Heart left ventricle (tissue), 16 donors: Measurements from ENCODE around the gene PDZD7. TPM values are rescaled to one million over a fixed set of nuclear protein-coding genes. Genes with fewer than 3 reads are reported as not detected.
A peak's percentile ranks its signal among the peaks of the same experiment; 100 is the strongest.

Source experiments
- ATAC-seq, 4 donors: fragments of 200-7000 bp; cut with Tn5 transposase; one replicate each; pipeline ENCODE4 v1.9.1; 2020 to 2022; ENCODE audit warnings: moderate library complexity in 4 of 4, mild to moderate bottlenecking in 3 of 4, moderate number of reproducible peaks in 1 of 4
- DNase-seq, 5 donors: peaks; one replicate each; pipeline ENCODE4 v3.0.0-alpha.2; 2020
- H3K27ac ChIP-seq, 12 donors: fragments of 200-600 bp; sonication (generic) in 4 of 12; one replicate each; pipeline versions ENCODE4 v1.5.0 to v1.8.0; 2016 to 2022; ENCODE audit warnings: mild to moderate bottlenecking in 2 of 12
- H3K27me3 ChIP-seq, 9 donors: fragments of 200-600 bp; sonication (generic) in 2 of 9; one replicate each; pipeline versions ENCODE4 v1.5.1 to v1.8.0; 2016 to 2022; ENCODE audit warnings: mild to moderate bottlenecking in 3 of 9
- H3K36me3 ChIP-seq, 9 donors: fragments of 200-600 bp; sonication (generic) in 2 of 9; one replicate each; pipeline versions ENCODE4 v1.5.0 to v1.8.0; 2018 to 2022; ENCODE audit warnings: mild to moderate bottlenecking in 2 of 9
- H3K4me1 ChIP-seq, 12 donors: fragments of 200-600 bp; sonication (generic) in 4 of 12; one replicate each; pipeline versions ENCODE4 v1.5.0 to v1.8.0; 2016 to 2022; ENCODE audit warnings: mild to moderate bottlenecking in 3 of 12
- H3K4me3 ChIP-seq, 12 donors: fragments of 200-600 bp; sonication (generic) in 4 of 12; one replicate each; pipeline versions ENCODE4 v1.5.0 to v1.8.0; 2017 to 2022; ENCODE audit warnings: mild to moderate bottlenecking in 9 of 12, moderate library complexity in 4 of 12
- H3K9me3 ChIP-seq, 12 donors: fragments of 200-600 bp; sonication (generic) in 4 of 12; one replicate each; pipeline versions ENCODE4 v1.5.0 to v1.8.0; 2016 to 2022; ENCODE audit warnings: mild to moderate bottlenecking in 1 of 12
- CTCF ChIP-seq, 12 donors: fragments of 200-600 bp; sonication (generic) in 4 of 12; IDR thresholded peaks; one replicate each; pipeline versions ENCODE4 v1.5.0 to v1.8.0; 2018 to 2022; ENCODE audit warnings: antibody characterized with exemption in 12 of 12, mild to moderate bottlenecking in 5 of 12
- POLR2A ChIP-seq, 2 donors: fragments of 450-650 bp; IDR thresholded peaks; one replicate each; pipeline ENCODE4 v1.6.1; 2017; ENCODE audit warnings: antibody characterized with exemption in 2 of 2, mild to moderate bottlenecking in 2 of 2, moderate library complexity in 2 of 2
- WGBS, 4 donors: extraction: QIAGEN DNeasy Blood & Tissue Kit in 2 of 4; methylation state at CpG; one replicate each; pipeline versions ENCODE4 v1.1.5 to v1.1.7; 2013 to 2018; 5-methylcytosine and 5-hydroxymethylcytosine counted together
- intact Hi-C, 10 donors: fragments of 100-400 bp; cut with DNase I; formaldehyde crosslinking; loops; one replicate each; pipeline versions ENCODE4 v1.11.1 to v1.14.2; 2022
- long read RNA-seq, 3 donors: library from polyadenylated mRNA; unstranded; transcript quantifications; one replicate each; pipeline ENCODE4 v2.0.0, GENCODE V29; 2020 to 2021
- polyA plus RNA-seq, 2 donors: library from polyadenylated mRNA; stranded (reverse); fragments of 200-250 nt; gene quantifications; one replicate each; pipeline ENCODE4 v1.2.3, GENCODE V29; 2013
- total RNA-seq, 9 donors: library from RNA; depleted of rRNA in 2 of 9; stranded (reverse); fragments of >200 nt in 2 of 9; fragmentation: NEBNext Ultra II Directional in 3 of 9; extraction: Animal tissue kit (Norgen Biotek cat#: 25700) in 3 of 9; gene quantifications; one replicate each; pipeline versions ENCODE4 v1.1.0 to v1.2.4, GENCODE V29; 2016 to 2023
- donor health status: ischemic (EF 13 %, LVEDD 7.1; RV severe dilation, severe dysfunction).
- donor health status: healthy with polysubstance abuse.
- donor health status: DM: no; HTN: yes; CAD: no.
- donor health status: DM: no; HTN: no; CAD: no.
- donor health status: ischemic (EF 25% LVEDD 6.9; RV normal size, moderate dysfunction).
- donor health status: ischemic (EF 25% LVEDD 5.7; RV mildly dilated, moderate dysfunction).
- donor health status: healthy.
- donor health status: DM: yes; HTN: yes; CAD: no.
- donor health status: ischemic (EF 35%, LVEDD 5.7; RV mildly dilated, moderate dysfunction).
- donor health status: nonischemic (EF 11% LVEDD 7.7; RV severe dilation, severe dysfunction).
- donor health status: DM: yes; HTN: yes; CAD: no.
- donor health status: PGD.
- donor health status: ischemic (EF 29% LVEDD 5.4; RV normal size, mild dysfunction).
- donor health status: nonischemic (EF 23%, LVEDD 6.1; RV moderate dilation, normal function).

PDZD7 gene
- total RNA-seq = under 1 TPM in 8 of 9 donors, not detected in 1; 0.09 to 0.97 (median 0.35) TPM
- polyA plus RNA-seq = under 1 TPM; 0.15 to 0.27 TPM
- long read RNA-seq, donor 1, partial matches to known transcripts = 0 of 1 reads
- long read RNA-seq, donor 1, other reads (novel, unspliced or antisense) = 1 of 1 reads
- long read RNA-seq, donor 2, partial matches to known transcripts = 1 of 2 reads
- long read RNA-seq, donor 2, other reads (novel, unspliced or antisense) = 0 of 2 reads
- long read RNA-seq, donor 3 = 0 reads

DNA sequence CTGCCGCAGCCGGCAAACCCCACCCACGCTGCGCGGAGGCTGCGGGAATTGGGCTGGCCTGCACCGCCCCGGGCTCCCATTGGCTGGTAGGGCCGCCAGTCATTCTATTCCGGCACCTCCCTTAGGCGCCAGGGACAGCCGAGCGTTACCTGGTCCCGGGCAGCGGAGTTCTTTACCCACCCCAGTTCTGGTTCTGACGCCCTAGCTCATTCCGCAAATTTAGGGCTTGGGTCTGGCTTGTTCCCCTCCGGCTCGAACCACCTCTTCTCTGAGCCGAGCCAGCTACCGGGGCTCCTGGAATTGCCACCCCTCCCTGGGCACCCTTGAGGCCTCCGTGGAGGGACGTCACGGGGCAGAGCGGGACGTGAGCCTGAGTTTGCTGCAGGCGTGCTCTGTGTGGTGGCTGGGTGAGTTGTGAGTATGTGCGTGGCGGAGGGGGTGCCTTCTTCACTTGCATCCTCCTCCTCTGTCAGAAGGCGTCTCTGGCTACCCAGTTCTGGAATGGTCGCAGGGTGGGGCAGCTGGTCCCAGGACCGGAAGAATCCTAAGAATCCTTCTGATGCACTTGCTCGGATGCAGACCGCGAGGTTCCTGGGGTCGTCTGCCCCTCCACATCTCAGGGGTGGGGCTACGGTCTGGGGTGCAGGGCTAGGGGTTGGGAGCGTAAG, at the start of gene PDZD7, which contains the start of gene SFXN3:
PDZD7 (minus strand) TSS at position 2 of the 668 bp plus-strand sequence. CDS start 910 bp downstream, outside the sequence.
SFXN3 (plus strand) TSS at position 107 of the 668 bp plus-strand sequence. CDS start 3,461 bp downstream, outside the sequence.
- no peak for TF ChIP-seq CTCF (IDR thresholded peaks at IDR 0.05)
- TF ChIP-seq POLR2A (IDR thresholded peaks at IDR 0.05) = peak in 1 of 2 donors; percentile 71
- Histone ChIP-seq H3K27me3 (no peaks in the 10 kb centered on the region), H3K4me1 (peaks cover 0 to 39% (median 20%) of the 10 kb centered on the region in 12 donors), H3K27ac (peak within 1 kb of the TSS; percentile 87 to 100 (median 95)), H3K4me3 (peak within 1 kb of the TSS; percentile 57 to 94 (median 72)), H3K36me3 (peaks cover 0 to 19% (median 18%) of the 10 kb centered on the region in 9 donors), H3K9me3 (no peaks in the 10 kb centered on the region)
- 0 to 1% (median 1%) methylated on average over 31 to 38 of the region's 38 CpGs for WGBS, 4 donors
- ATAC-seq (peak; percentile 87 to 91 (median 90)), DNase-seq (peak; percentile 97 to 99 (median 98))
- intact Hi-C loops = loop anchor here in 3 of 10 donors (5.0 kb wide), 3 partner anchors 34 to 44 kb away; partner anchors contain the start of genes LZTS2 (in 1 of the 3), MRPL43 (in 1 of the 3) and TWNK (in 1 of the 3)

DNA sequence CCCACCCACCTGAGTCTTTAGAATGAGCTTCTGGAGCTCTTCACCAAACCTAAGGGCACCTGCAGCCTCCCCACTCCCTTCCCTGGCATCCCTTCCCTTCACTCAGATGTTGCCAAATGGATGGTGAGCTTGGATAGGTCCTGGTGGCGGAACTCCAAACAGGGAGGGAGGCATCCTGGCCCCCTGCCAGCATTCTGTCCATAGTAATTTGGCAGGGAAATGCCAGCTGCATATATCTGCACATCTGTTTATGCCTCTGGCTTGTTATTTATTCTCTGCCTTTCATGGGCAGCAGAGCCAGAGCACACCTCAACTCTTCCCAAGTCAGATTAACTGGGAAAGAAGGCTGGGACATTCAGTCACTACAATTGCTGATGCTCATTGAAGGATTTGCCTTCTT, 48.9 kb upstream of the PDZD7 start:
- Histone ChIP-seq H3K4me3 (no peak overlapping the region), H3K27ac (no peak overlapping the region), H3K27me3 (peaks cover 4 to 66% (median 26%) of the 10 kb centered on the region in 9 donors), H3K36me3 (no peaks in the 10 kb centered on the region), H3K9me3 (no peaks in the 10 kb centered on the region), H3K4me1 (no peaks in the 10 kb centered on the region)
- TF ChIP-seq POLR2A (IDR thresholded peaks at IDR 0.05) (no peak), CTCF (IDR thresholded peaks at IDR 0.05) (no peak)
- 74 to 100% (median 83%) methylated on average over 1 of the region's 1 CpG for WGBS, 4 donors
- DNase-seq (no peak), ATAC-seq (no peak)
- intact Hi-C loops = no loop called here

DNA sequence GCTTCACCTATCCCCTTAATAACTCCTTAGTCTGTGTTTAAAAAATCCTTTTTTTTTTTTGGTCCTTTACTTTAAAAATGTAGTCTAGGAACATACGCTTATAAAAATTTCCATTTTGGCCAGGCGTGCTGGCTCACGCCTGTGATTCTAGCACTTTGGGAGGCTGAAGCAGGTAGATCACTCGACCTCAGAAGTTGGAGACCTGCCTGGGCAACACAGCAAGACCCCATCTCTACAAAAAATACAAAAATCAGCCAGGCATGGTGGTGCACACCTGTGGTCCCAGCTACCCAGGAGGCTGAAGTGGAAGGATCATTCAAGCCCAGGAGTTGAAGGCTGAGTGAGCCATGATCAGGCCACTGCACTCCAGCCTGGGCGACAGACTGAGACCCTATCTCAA, 45.7 kb upstream of the PDZD7 start:
- Histone ChIP-seq H3K4me3 (no peak overlapping the region), H3K27ac (no peak overlapping the region), H3K36me3 (no peaks in the 10 kb centered on the region), H3K27me3 (peaks cover 0 to 73% (median 34%) of the 10 kb centered on the region in 9 donors), H3K4me1 (peaks cover 0 to 15% (median 0%) of the 10 kb centered on the region in 12 donors), H3K9me3 (no peaks in the 10 kb centered on the region)
- WGBS, 4 donors = 74 to 83% (median 78%) methylated on average over 5 of the region's 5 CpGs
- no peak for TF ChIP-seq POLR2A (IDR thresholded peaks at IDR 0.05)
- intact Hi-C loops = no loop called here
- no peak for ATAC-seq
- no peak for DNase-seq

DNA sequence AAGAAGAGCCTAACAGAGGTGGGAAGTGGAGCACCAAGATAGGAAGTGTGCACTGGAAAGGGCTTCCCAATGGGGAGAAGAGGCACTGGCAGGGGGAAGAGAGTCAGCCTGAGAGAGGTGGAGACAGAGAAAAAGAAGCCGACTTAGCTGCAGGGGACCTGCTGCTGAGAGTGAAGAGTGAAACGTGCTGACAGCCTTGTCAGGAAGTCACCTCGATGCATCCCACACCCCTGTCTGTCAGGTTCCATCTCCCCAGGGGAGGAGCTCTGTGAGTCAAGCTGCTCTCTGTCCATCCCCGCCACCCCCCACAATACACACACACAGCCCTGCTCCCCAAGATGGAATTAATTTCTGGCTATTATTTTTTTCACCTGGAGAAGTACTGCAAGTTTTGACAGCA, 44.8 kb upstream of the PDZD7 start:
- Histone ChIP-seq H3K9me3 (no peaks in the 10 kb centered on the region), H3K4me3 (no peak overlapping the region), H3K4me1 (peaks cover 0 to 22% (median 0%) of the 10 kb centered on the region in 12 donors), H3K27me3 (peaks cover 0 to 68% (median 34%) of the 10 kb centered on the region in 9 donors), H3K27ac (no peak overlapping the region), H3K36me3 (no peaks in the 10 kb centered on the region)
- ATAC-seq (no peak), DNase-seq (no peak)
- TF ChIP-seq POLR2A (IDR thresholded peaks at IDR 0.05) = no peak
- TF ChIP-seq CTCF (IDR thresholded peaks at IDR 0.05) = no peak
- 7 to 16% (median 11%) methylated on average over 4 of the region's 4 CpGs for WGBS, 4 donors
- intact Hi-C loops = no loop called here
